Activated naive CD4-positive, alpha-beta T cell treated with anti-CD3 and anti-CD28 coated beads for 36 hours (primary cell): ENCODE results near the gene CGN. TPM values are rescaled to one million over a fixed set of nuclear protein-coding genes. Genes with fewer than 3 reads are reported as not detected.

Experiments
- CTCF ChIA-PET: fragments of 350-600 bp; sonication (Branson Sonifier 250); formaldehyde crosslinking; loops from one replicate; lab custom pipeline; 2021; ENCODE audit warnings: antibody characterized with exemption; lab: Charles Lee
- DNase-seq: peaks from one replicate; pipeline ENCODE4 v3.0.0-alpha.2; 2020
- H3K27ac Mint-ChIP-seq: one replicate; pipeline ENCODE4 v1.8.0; 2021; ENCODE audit warnings: mild to moderate bottlenecking, mixed read lengths
- H3K27me3 Mint-ChIP-seq: one replicate; pipeline ENCODE4 v1.8.0; 2021; ENCODE audit warnings: low read depth, mixed read lengths
- H3K36me3 Mint-ChIP-seq: one replicate; pipeline ENCODE4 v1.8.0; 2021; ENCODE audit warnings: low read depth, mixed read lengths
- H3K4me1 Mint-ChIP-seq: one replicate; pipeline ENCODE4 v1.8.0; 2021; ENCODE audit warnings: low read depth, mixed read lengths
- H3K4me3 Mint-ChIP-seq: one replicate; pipeline ENCODE4 v1.8.0; 2021; ENCODE audit warnings: mild to moderate bottlenecking, moderate library complexity, mixed read lengths
- H3K9me3 Mint-ChIP-seq: one replicate; pipeline ENCODE4 v1.8.0; 2021; ENCODE audit warnings: mixed read lengths
- intact Hi-C: fragments of 100-400 bp; cut with micrococcal nuclease; formaldehyde crosslinking; loops from one replicate; pipeline ENCODE4 v1.15.1; 2023
- total RNA-seq, 2 experiments: library from RNA; stranded (reverse); gene quantifications; one replicate each; pipeline ENCODE4 v1.2.3, GENCODE V29; 2021

Gene CGN, protein sequence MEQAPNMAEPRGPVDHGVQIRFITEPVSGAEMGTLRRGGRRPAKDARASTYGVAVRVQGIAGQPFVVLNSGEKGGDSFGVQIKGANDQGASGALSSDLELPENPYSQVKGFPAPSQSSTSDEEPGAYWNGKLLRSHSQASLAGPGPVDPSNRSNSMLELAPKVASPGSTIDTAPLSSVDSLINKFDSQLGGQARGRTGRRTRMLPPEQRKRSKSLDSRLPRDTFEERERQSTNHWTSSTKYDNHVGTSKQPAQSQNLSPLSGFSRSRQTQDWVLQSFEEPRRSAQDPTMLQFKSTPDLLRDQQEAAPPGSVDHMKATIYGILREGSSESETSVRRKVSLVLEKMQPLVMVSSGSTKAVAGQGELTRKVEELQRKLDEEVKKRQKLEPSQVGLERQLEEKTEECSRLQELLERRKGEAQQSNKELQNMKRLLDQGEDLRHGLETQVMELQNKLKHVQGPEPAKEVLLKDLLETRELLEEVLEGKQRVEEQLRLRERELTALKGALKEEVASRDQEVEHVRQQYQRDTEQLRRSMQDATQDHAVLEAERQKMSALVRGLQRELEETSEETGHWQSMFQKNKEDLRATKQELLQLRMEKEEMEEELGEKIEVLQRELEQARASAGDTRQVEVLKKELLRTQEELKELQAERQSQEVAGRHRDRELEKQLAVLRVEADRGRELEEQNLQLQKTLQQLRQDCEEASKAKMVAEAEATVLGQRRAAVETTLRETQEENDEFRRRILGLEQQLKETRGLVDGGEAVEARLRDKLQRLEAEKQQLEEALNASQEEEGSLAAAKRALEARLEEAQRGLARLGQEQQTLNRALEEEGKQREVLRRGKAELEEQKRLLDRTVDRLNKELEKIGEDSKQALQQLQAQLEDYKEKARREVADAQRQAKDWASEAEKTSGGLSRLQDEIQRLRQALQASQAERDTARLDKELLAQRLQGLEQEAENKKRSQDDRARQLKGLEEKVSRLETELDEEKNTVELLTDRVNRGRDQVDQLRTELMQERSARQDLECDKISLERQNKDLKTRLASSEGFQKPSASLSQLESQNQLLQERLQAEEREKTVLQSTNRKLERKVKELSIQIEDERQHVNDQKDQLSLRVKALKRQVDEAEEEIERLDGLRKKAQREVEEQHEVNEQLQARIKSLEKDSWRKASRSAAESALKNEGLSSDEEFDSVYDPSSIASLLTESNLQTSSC
- total RNA-seq: 1 to 10 TPM in 1 of 2 experiments, under 1 TPM in 1; 0.62 to 1.5 TPM

DNA sequence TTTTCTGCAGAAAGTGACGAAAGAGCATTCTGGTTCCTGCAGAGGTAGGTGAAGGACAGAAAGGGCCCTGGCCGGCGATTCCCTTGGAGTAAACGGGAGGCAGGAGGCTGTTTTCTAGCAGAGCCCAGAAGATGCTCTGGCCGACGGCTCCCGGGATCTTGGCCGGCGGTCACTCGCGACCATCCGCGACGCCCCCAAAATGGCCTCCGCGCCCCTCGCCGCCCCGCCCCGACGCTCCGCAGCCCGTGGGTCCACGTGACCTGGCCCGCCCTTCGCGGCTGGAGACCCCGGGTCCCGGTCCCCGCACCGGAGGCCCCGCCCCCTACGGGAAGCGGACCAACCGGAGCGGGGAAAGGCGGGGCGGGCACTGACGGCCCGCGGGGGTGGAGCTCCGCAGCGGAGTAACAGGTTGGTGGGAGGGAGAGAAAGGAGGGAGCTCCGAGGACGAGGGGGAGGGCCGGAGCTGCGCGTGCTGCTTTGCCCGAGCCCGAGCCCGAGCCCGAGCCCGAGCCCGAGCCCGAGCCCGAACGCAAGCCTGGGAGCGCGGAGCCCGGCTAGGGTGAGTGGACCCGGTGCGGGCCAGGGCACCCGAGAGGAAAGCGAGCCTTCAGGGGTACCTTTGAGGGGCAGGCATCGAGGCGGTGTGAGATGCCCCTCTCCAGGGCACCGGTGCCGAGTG is at the start of gene CGN:
Gene CGN (plus strand): TSS at position 431 of the 679 bp plus-strand sequence. CDS start 7,133 bp downstream, outside the sequence.
- H3K9me3 Mint-ChIP-seq: no peaks in the 10 kb centered on the region
- intact Hi-C loops: loop anchor here (2.0 to 5.0 kb wide), 3 partner anchors 30 to 229 kb away; partner anchors contain the start of genes POGZ, TUFT1 and ZNF687
- H3K27ac Mint-ChIP-seq: no peak within 1 kb of the TSS
- no peaks in the 10 kb centered on the region for H3K36me3 Mint-ChIP-seq
- CTCF ChIA-PET: interaction anchor here (0.6 to 2.2 kb wide), 5 partner anchors 10 to 224 kb away, joined by 3 to 8 read pairs (median 5); no protein-coding TSS in a partner anchor
- H3K4me3 Mint-ChIP-seq: peak within 1 kb of the TSS; percentile 80
- DNase-seq: peak; percentile 87
- H3K27me3 Mint-ChIP-seq: no peaks in the 10 kb centered on the region
- peaks cover 25% of the 10 kb centered on the region for H3K4me1 Mint-ChIP-seq

DNA sequence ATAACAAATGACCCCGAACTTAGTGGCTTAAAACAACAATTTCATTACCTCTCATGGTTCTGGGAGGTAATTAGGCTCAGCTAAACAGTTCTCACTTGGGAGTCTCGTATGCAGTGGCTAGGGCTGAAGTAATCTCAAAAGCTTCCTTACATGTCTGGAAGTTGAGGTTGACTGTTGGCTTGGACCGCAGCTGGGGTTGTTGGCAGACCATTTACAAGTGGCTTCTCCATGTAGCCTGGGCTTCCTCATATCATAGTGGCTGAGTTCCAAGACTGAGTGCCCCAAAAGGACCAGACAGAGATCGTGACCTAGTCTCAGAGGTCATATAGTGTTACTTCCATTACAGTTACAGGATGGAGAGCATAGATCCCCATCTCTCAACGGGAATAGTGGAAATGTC is 49.5 kb upstream of the CGN start:
- Mint-ChIP-seq H3K4me1 (peaks cover 11% of the 10 kb centered on the region), H3K27me3 (peaks cover 17% of the 10 kb centered on the region), H3K36me3 (peaks cover 5% of the 10 kb centered on the region), H3K9me3 (no peaks in the 10 kb centered on the region), H3K4me3 (no peak overlapping the region), H3K27ac (no peak overlapping the region)
- no peak for DNase-seq
- CTCF ChIA-PET: no interaction called here
- intact Hi-C loops: no loop called here

GRCh38 chr1:151465026-151465425 is 46.2 kb upstream of the CGN start:
- H3K27me3 Mint-ChIP-seq: peaks cover 17% of the 10 kb centered on the region
- no peaks in the 10 kb centered on the region for H3K36me3 Mint-ChIP-seq
- no peak overlapping the region for H3K27ac Mint-ChIP-seq
- H3K4me3 Mint-ChIP-seq: no peak overlapping the region
- no peaks in the 10 kb centered on the region for H3K9me3 Mint-ChIP-seq
- H3K4me1 Mint-ChIP-seq: peaks cover under 1% of the 10 kb centered on the region
- no peak for DNase-seq
- intact Hi-C loops: no loop called here
- CTCF ChIA-PET: interaction anchor here (0.6 kb wide), 1 partner anchor 40 kb away, joined by 3 read pairs; no protein-coding TSS in a partner anchor

- CTCF ChIA-PET: no interaction called here
- Mint-ChIP-seq H3K36me3 (no peaks in the 10 kb centered on the region), H3K27ac (peak overlapping the region; percentile 72), H3K4me1 (peaks cover 28% of the 10 kb centered on the region), H3K4me3 (peak overlapping the region; percentile 52), H3K27me3 (no peaks in the 10 kb centered on the region), H3K9me3 (no peaks in the 10 kb centered on the region)
- peak; percentile 39 for DNase-seq
- intact Hi-C loops: loop anchor here (1.0 to 2.0 kb wide), 2 partner anchors 14 to 68 kb away; partner anchors contain the start of genes POGZ and TUFT1
Observed at GRCh38 chr1:151472856-151473731, 38.1 kb upstream of the CGN start.

- no peak for DNase-seq
- H3K36me3 Mint-ChIP-seq: no peaks in the 10 kb centered on the region
- CTCF ChIA-PET: interaction anchor here (0.9 to 1.7 kb wide), 6 partner anchors 15 to 246 kb away, joined by 3 to 5 read pairs (median 3); no protein-coding TSS in a partner anchor
- intact Hi-C loops: loop anchor here (1.0 to 5.0 kb wide), 2 partner anchors 21 to 32 kb away; no protein-coding TSS in a partner anchor
- H3K4me3 Mint-ChIP-seq: no peak overlapping the region
- H3K27me3 Mint-ChIP-seq: no peaks in the 10 kb centered on the region
- no peak overlapping the region for H3K27ac Mint-ChIP-seq
- H3K9me3 Mint-ChIP-seq: no peaks in the 10 kb centered on the region
- H3K4me1 Mint-ChIP-seq: peaks cover 28% of the 10 kb centered on the region
Observed at GRCh38 chr1:151474745-151475144, 36.4 kb upstream of the CGN start.

GRCh38 chr1:151475175-151475574 is 36.0 kb upstream of the CGN start:
- peak; percentile 60 for DNase-seq
- H3K27me3 Mint-ChIP-seq: no peaks in the 10 kb centered on the region
- H3K36me3 Mint-ChIP-seq: no peaks in the 10 kb centered on the region
- H3K9me3 Mint-ChIP-seq: no peaks in the 10 kb centered on the region
- H3K4me3 Mint-ChIP-seq: no peak overlapping the region
- intact Hi-C loops: loop anchor here (1.0 to 5.0 kb wide), 2 partner anchors 20 to 33 kb away; no protein-coding TSS in a partner anchor
- peaks cover 28% of the 10 kb centered on the region for H3K4me1 Mint-ChIP-seq
- no peak overlapping the region for H3K27ac Mint-ChIP-seq
- CTCF ChIA-PET: interaction anchor here (0.7 to 1.7 kb wide), 6 partner anchors 15 to 135 kb away, joined by 3 to 5 read pairs (median 3); no protein-coding TSS in a partner anchor

- H3K36me3 Mint-ChIP-seq: no peaks in the 10 kb centered on the region
- H3K9me3 Mint-ChIP-seq: no peaks in the 10 kb centered on the region
- intact Hi-C loops: loop anchor here (5.0 kb wide), 1 partner anchor 34 kb away; no protein-coding TSS in a partner anchor
- peaks cover 28% of the 10 kb centered on the region for H3K4me1 Mint-ChIP-seq
- no peak overlapping the region for H3K27ac Mint-ChIP-seq
- DNase-seq: no peak
- no peak overlapping the region for H3K4me3 Mint-ChIP-seq
- CTCF ChIA-PET: no interaction called here
- H3K27me3 Mint-ChIP-seq: no peaks in the 10 kb centered on the region
Observed at GRCh38 chr1:151476083-151476482, 35.1 kb upstream of the CGN start.

DNA sequence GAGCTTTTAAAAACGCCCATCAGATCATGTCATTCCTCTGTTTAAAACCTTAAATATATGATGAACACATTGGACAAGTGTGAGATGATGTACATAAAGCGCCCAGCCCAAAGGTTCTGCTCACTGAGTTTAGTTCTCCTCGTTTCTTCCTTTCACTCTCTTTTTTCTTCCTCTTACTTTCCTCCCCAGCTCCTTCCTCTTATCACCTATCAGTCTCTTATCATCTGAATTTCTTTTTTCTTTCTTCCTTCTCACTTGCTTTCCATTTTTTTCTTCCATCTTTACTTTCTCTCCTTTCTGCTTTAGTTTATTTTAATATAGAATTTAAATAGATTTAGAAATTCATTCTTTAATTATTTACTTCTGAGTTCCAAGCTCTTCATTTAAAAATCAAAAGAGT is 34.1 kb upstream of the CGN start:
- H3K27ac Mint-ChIP-seq: no peak overlapping the region

GRCh38 chr1:151478140-151478812 is 32.9 kb upstream of the CGN start:
- intact Hi-C loops: loop anchor here (5.0 kb wide), 1 partner anchor 36 kb away; no protein-coding TSS in a partner anchor
- H3K27ac Mint-ChIP-seq: no peak overlapping the region
- H3K27me3 Mint-ChIP-seq: no peaks in the 10 kb centered on the region
- peaks cover 4% of the 10 kb centered on the region for H3K9me3 Mint-ChIP-seq
- peaks cover 19% of the 10 kb centered on the region for H3K4me1 Mint-ChIP-seq
- CTCF ChIA-PET: interaction anchor here (0.6 kb wide), 1 partner anchor 13 kb away, joined by 3 read pairs; no protein-coding TSS in a partner anchor
- no peak for DNase-seq
- no peak overlapping the region for H3K4me3 Mint-ChIP-seq
- no peaks in the 10 kb centered on the region for H3K36me3 Mint-ChIP-seq

More for the DNA sequence above, 34.1 kb upstream of the CGN start:
- DNase-seq: no peak
- CTCF ChIA-PET: interaction anchor here (0.7 kb wide), 1 partner anchor 20 kb away, joined by 3 read pairs; no protein-coding TSS in a partner anchor
- intact Hi-C loops: loop anchor here (5.0 kb wide), 1 partner anchor 35 kb away; no protein-coding TSS in a partner anchor
- H3K36me3 Mint-ChIP-seq: no peaks in the 10 kb centered on the region
- peaks cover 28% of the 10 kb centered on the region for H3K4me1 Mint-ChIP-seq
- H3K4me3 Mint-ChIP-seq: no peak overlapping the region
- H3K9me3 Mint-ChIP-seq: peaks cover 2% of the 10 kb centered on the region
- no peaks in the 10 kb centered on the region for H3K27me3 Mint-ChIP-seq

DNA sequence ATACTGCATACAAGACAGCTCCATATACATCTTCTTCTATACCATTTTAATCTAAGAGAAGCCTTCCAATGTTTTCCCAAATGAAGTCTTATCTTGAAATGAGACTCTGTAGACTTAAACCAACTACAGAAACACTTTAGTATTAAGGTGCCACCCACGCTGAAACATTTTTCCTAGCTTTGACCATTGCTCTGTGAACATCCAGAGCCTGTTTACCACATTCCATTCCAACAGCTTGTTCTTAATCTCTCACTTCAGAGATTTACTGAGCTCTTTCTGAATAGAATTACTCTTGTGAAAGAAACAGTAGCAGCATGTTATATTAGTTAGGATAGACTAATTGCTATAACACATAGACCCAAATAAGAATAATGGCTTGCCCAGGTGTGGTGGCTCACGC is 32.3 kb upstream of the CGN start:
- CTCF ChIA-PET: interaction anchor here (0.6 kb wide), 1 partner anchor 12 kb away, joined by 3 read pairs; no protein-coding TSS in a partner anchor
- no peaks in the 10 kb centered on the region for H3K27me3 Mint-ChIP-seq
- H3K4me1 Mint-ChIP-seq: peaks cover 14% of the 10 kb centered on the region
- no peaks in the 10 kb centered on the region for H3K36me3 Mint-ChIP-seq
- DNase-seq: no peak
- no peak overlapping the region for H3K4me3 Mint-ChIP-seq
- intact Hi-C loops: loop anchor here (5.0 kb wide), 1 partner anchor 37 kb away; no protein-coding TSS in a partner anchor
- peaks cover 4% of the 10 kb centered on the region for H3K9me3 Mint-ChIP-seq
- no peak overlapping the region for H3K27ac Mint-ChIP-seq
